HCT116 (cell line): ENCODE results near the gene AURKA. TPM values are rescaled to one million over a fixed set of nuclear protein-coding genes. Genes with fewer than 3 reads are reported as not detected.

Experiments used
- ATAC-seq: fragments of 200-7000 bp; cut with Tn5 transposase; 2 replicates; pipeline ENCODE4 v1.9.1; 2020; ENCODE audit warnings: mild to moderate bottlenecking, moderate library complexity
- BruUV-seq: library from RNA; stranded (reverse); fragments of 400-500 nt; replicated peaks from 2 replicates; lab custom pipeline; 2021; lab: Mats Ljungman, UMichigan
- CTCF ChIA-PET: fragments of 300-600 bp; sonication (Branson Sonifier 250); formaldehyde crosslinking; loops from one replicate; lab custom pipeline; 2021; ENCODE audit warnings: antibody characterized with exemption; lab: Charles Lee
- POLR2A ChIA-PET: fragments of 300-600, 350-600 bp; sonication (Branson Sonifier 250); formaldehyde crosslinking; loops from one replicate; lab custom pipeline; 2021; ENCODE audit warnings: antibody characterized with exemption; lab: Charles Lee
- RAD21 ChIA-PET, 2 experiments: fragments of 300-600 bp; sonication (Branson Sonifier 250); formaldehyde crosslinking; loops; one replicate each; lab custom pipeline; 2023; ENCODE audit warnings: low total read pairs in 2 of 2; ENCODE audit not compliant: uncharacterized antibody in 2 of 2, unreplicated experiment in 2 of 2, low non-redundant PET in 1 of 2; lab: Charles Lee
- DNase-seq: peaks from one replicate; pipeline ENCODE4 v3.0.0-alpha.2; 2010; ENCODE audit warnings: low read depth, low spot score
- H2AFZ ChIP-seq: fragments of 200-600 bp; shearing (Covaris generic), sonication (generic); 2 replicates; pipeline ENCODE4 v1.6.1; 2017; ENCODE audit warnings: low read depth, mixed run types, mixed read lengths, antibody characterized with exemption, low read length; ENCODE audit not compliant: poor library complexity, severe bottlenecking
- H3K27ac ChIP-seq: 2 replicates; pipeline ENCODE4 v1.5.1; 2012; ENCODE audit warnings: low read depth, low read length
- H3K27me3 ChIP-seq: fragments of 200-600 bp; sonication (generic); 2 replicates; pipeline ENCODE4 v1.6.1; 2016; ENCODE audit warnings: mixed run types, low read length, mixed read lengths; ENCODE audit not compliant: insufficient read depth
- H3K36me3 ChIP-seq, 2 experiments: fragments of 200-500 bp in 1 of 2; fragments of 200-600 bp in 1 of 2; sonication (Bioruptor generic) in 1 of 2; sonication (generic) in 1 of 2; 2 replicates each; pipeline versions ENCODE4 v1.5.1 to v1.6.1; 2014 to 2016; ENCODE audit warnings: low read length in 2 of 2, inconsistent platforms in 1 of 2, mixed read lengths in 1 of 2, mixed run types in 1 of 2; ENCODE audit not compliant: insufficient read depth in 2 of 2, control insufficient read depth in 1 of 2
- H3K4me1 ChIP-seq, 2 experiments: fragments of 200-600 bp in 1 of 2; sonication (generic) in 1 of 2; 2 replicates each; pipeline versions ENCODE4 v1.5.1 to v1.6.1; 2012 to 2017; ENCODE audit warnings: low read length in 2 of 2, inconsistent platforms in 1 of 2, mild to moderate bottlenecking in 1 of 2, mixed read lengths in 1 of 2, mixed run types in 1 of 2, moderate library complexity in 1 of 2; ENCODE audit not compliant: insufficient read depth in 2 of 2, control insufficient read depth in 1 of 2
- H3K4me2 ChIP-seq: fragments of 200-600 bp; sonication (generic); 2 replicates; pipeline ENCODE4 v1.6.1; 2017; ENCODE audit warnings: mixed run types, low read length, mixed read lengths
- H3K4me3 ChIP-seq, 2 experiments: fragments of 200-600 bp in 1 of 2; sonication (generic) in 1 of 2; replicated peaks in 1 of 2; 2 replicates each; pipeline ENCODE4 v1.5.1; 2011 to 2016; ENCODE audit warnings: low read length in 2 of 2, control low read depth in 1 of 2, low read depth in 1 of 2, mild to moderate bottlenecking in 1 of 2, mixed read lengths in 1 of 2, mixed run types in 1 of 2
- H3K79me2 ChIP-seq: fragments of 200-600 bp; sonication (generic); 2 replicates; pipeline ENCODE4 v1.6.1; 2017; ENCODE audit warnings: mild to moderate bottlenecking, mixed run types, low read length, moderate library complexity, mixed read lengths; ENCODE audit not compliant: insufficient read depth
- H3K9ac ChIP-seq: fragments of 200-600 bp; sonication (generic); 2 replicates; pipeline ENCODE4 v1.6.1; 2016; ENCODE audit warnings: low read length, mixed read lengths
- H3K9me2 ChIP-seq: fragments of 200-600 bp; sonication (generic), shearing (Covaris generic); 2 replicates; pipeline ENCODE4 v1.6.1; 2017; ENCODE audit warnings: mixed run types, mild to moderate bottlenecking, moderate library complexity; ENCODE audit not compliant: insufficient read depth
- H3K9me3 ChIP-seq, 2 experiments: fragments of 200-500 bp in 1 of 2; fragments of 200-600 bp in 1 of 2; sonication (Bioruptor generic) in 1 of 2; sonication (generic) in 1 of 2; 2 replicates each; pipeline ENCODE4 v1.6.1; 2014 to 2017; ENCODE audit warnings: low read length in 2 of 2, mixed read lengths in 2 of 2, inconsistent platforms in 1 of 2, low read depth in 1 of 2, mild to moderate bottlenecking in 1 of 2, mixed run types in 1 of 2, moderate library complexity in 1 of 2; ENCODE audit not compliant: control insufficient read depth in 1 of 2, insufficient read depth in 1 of 2
- H4K20me1 ChIP-seq: fragments of 200-600 bp; sonication (generic), shearing (Covaris generic); 2 replicates; pipeline ENCODE4 v1.6.1; 2017; ENCODE audit warnings: mixed run types, mild to moderate bottlenecking, moderate library complexity; ENCODE audit not compliant: insufficient read depth
- ATF3 ChIP-seq: IDR thresholded peaks from 2 replicates; pipeline ENCODE4 v1.6.1; 2012
- CEBPB ChIP-seq: IDR thresholded peaks from 2 replicates; pipeline ENCODE4 v1.6.1; 2012; ENCODE audit warnings: low read depth
- EGR1 ChIP-seq: IDR thresholded peaks from 2 replicates; pipeline ENCODE4 v1.6.1; 2012; ENCODE audit warnings: low read depth
- ELF1 ChIP-seq: IDR thresholded peaks from 2 replicates; pipeline ENCODE4 v1.6.1; 2012; ENCODE audit warnings: low read depth, borderline replicate concordance
- EZH2 ChIP-seq: fragments of 200-600 bp; sonication (generic); IDR thresholded peaks from 2 replicates; pipeline ENCODE4 v1.6.1; 2017; ENCODE audit warnings: antibody characterized with exemption, mixed run types
- EZH2phosphoT487 ChIP-seq: fragments of 200-600 bp; IDR thresholded peaks from 2 replicates; pipeline ENCODE4 v1.6.1; 2018; ENCODE audit warnings: antibody characterized with exemption, borderline replicate concordance
- FOSL1 ChIP-seq: IDR thresholded peaks from 2 replicates; pipeline ENCODE4 v1.6.1; 2012; ENCODE audit warnings: low read depth
- JUND ChIP-seq: IDR thresholded peaks from 2 replicates; pipeline ENCODE4 v1.6.1; 2012
- RAD21 ChIP-seq: IDR thresholded peaks from 2 replicates; pipeline ENCODE4 v1.6.1; 2012; ENCODE audit warnings: low read depth, mild to moderate bottlenecking
- SP1 ChIP-seq: IDR thresholded peaks from 2 replicates; pipeline ENCODE4 v1.6.1; 2012; ENCODE audit warnings: low read depth
- SRF ChIP-seq: IDR thresholded peaks from 2 replicates; pipeline ENCODE4 v1.6.1; 2012; ENCODE audit warnings: low read depth
- TCF7L2 ChIP-seq: IDR thresholded peaks from 2 replicates; pipeline ENCODE4 v1.7.0; 2011; ENCODE audit warnings: borderline replicate concordance, inconsistent platforms; ENCODE audit not compliant: insufficient read depth, insufficient read length; ENCODE audit errors: extremely low read depth
- ZFX ChIP-seq: fragments of 450-650 bp; IDR thresholded peaks from 2 replicates; pipeline ENCODE4 v1.6.1; 2017
- ZNF274 ChIP-seq: fragments of 200-500 bp; sonication (Bioruptor generic); IDR thresholded peaks from 2 replicates; pipeline ENCODE4 v1.6.1; 2014; ENCODE audit warnings: mild to moderate bottlenecking, low read depth, low read length, inconsistent platforms
- intact Hi-C: fragments of 100-400 bp; cut with micrococcal nuclease; formaldehyde crosslinking; loops from 2 replicates; pipeline ENCODE4 v1.10.0; 2022
- total RNA-seq: library from RNA; stranded (reverse); gene quantifications from one replicate; pipeline ENCODE4 v1.2.1, GENCODE V29; 2021; ENCODE audit not compliant: unreplicated experiment
- TF ChIP-seq, protein P1 (sequence below): IDR thresholded peaks from 2 replicates; pipeline ENCODE4 v1.6.1; 2012

AURKA gene
- total RNA-seq, 1 experiment from 2014 or later = 80.1 TPM

DNA sequence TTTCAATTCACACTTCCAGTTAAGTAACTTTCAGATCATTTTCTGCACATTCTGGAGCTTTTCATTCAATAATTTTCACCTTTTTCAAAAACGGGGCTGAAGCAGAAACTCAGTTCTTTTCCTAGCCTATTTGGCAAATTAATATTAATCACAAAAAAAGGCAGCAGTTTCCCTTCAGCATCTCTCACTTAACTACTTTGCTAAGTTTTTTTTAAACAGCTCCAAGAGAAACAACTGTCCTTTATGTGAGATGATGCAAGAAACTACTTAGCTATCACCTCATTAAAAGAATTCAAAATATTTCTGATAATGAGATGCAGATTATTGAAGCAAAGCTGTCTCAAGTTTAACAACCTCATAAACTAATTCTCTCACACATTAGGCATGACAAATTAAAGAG lies 31.9 kb upstream of the AURKA start:
- intact Hi-C loops = no loop called here
- CTCF ChIA-PET = no interaction called here
- ATAC-seq (no peak), DNase-seq (no peak)
- H3K9ac ChIP-seq = no peak overlapping the region
- H3K79me2 ChIP-seq = no peaks in the 10 kb centered on the region
- H3K9me3 ChIP-seq = no peaks in the 10 kb centered on the region
- peaks cover 15 to 21% of the 10 kb centered on the region in 2 experiments for H3K4me1 ChIP-seq
- RAD21 ChIA-PET = no interaction called here
- no peaks in the 10 kb centered on the region for H3K36me3 ChIP-seq
- H3K27ac ChIP-seq = no peak overlapping the region
- POLR2A ChIA-PET = no interaction called here
- no peak for TF ChIP-seq EZH2
- no peak for TF ChIP-seq EZH2phosphoT487
- no peak for TF ChIP-seq TCF7L2
- TF ChIP-seq CEBPB = no peak
- no peak for TF ChIP-seq RAD21
- TF ChIP-seq ATF3 = no peak
- no peak for TF ChIP-seq ELF1
- TF ChIP-seq ZNF274 = no peak
- no peak for TF ChIP-seq SP1
- no peak for TF ChIP-seq JUND
- no peak for TF ChIP-seq SRF
- TF ChIP-seq, protein P1, sequence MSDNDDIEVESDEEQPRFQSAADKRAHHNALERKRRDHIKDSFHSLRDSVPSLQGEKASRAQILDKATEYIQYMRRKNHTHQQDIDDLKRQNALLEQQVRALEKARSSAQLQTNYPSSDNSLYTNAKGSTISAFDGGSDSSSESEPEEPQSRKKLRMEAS = no peak
- TF ChIP-seq ZFX = no peak
- TF ChIP-seq FOSL1 = no peak
- no peak for TF ChIP-seq EGR1
- TF ChIP-seq, all 23 proteins: peak for 0
- H3K4me2 ChIP-seq = no peak overlapping the region
- no peaks in the 10 kb centered on the region for H3K9me2 ChIP-seq
- H3K27me3 ChIP-seq = no peaks in the 10 kb centered on the region
- H4K20me1 ChIP-seq = no peaks in the 10 kb centered on the region
- no TSS peak for BruUV-seq
- H3K4me3 ChIP-seq = no peak overlapping the region
- no peak overlapping the region for H2AFZ ChIP-seq
